Spleen (tissue), 11 donors: ENCODE data around the gene CSH2. TPM values are rescaled to one million over a fixed set of nuclear protein-coding genes. Genes with fewer than 3 reads are reported as not detected.
A peak's percentile ranks its signal among the peaks of the same experiment; 100 is the strongest.

Source experiments
- DNase-seq: peaks from one replicate; pipeline ENCODE4 v3.0.0-alpha.2; 2020
- H3K27ac ChIP-seq, 8 donors: fragments of 200-600 bp; sonication (generic) in 7 of 8; 1 replicate in 4 of 8; 2 replicates in 4 of 8; pipeline versions ENCODE4 v1.5.0 to v1.8.0; 2016 to 2021; ENCODE audit warnings: inconsistent platforms in 4 of 8, mild to moderate bottlenecking in 4 of 8, moderate library complexity in 1 of 8
- H3K27me3 ChIP-seq, 7 donors: fragments of 200-600 bp; sonication (generic) in 6 of 7; replicated peaks in 1 of 7; 1 replicate in 4 of 7; 2 replicates in 3 of 7; pipeline versions ENCODE4 v1.5.0 to v1.8.0; 2016 to 2021; ENCODE audit warnings: inconsistent platforms in 3 of 7, mild to moderate bottlenecking in 1 of 7
- H3K36me3 ChIP-seq, 6 donors: fragments of 200-600 bp; sonication (generic) in 5 of 6; 1 replicate in 4 of 6; 2 replicates in 2 of 6; pipeline versions ENCODE4 v1.5.0 to v1.8.0; 2016 to 2021; ENCODE audit warnings: inconsistent platforms in 2 of 6
- H3K4me1 ChIP-seq, 6 donors: fragments of 200-600 bp; sonication (generic) in 5 of 6; 1 replicate in 3 of 6; 2 replicates in 3 of 6; pipeline versions ENCODE4 v1.5.0 to v1.8.0; 2016 to 2021; ENCODE audit warnings: inconsistent platforms in 3 of 6
- H3K4me3 ChIP-seq, 8 donors: fragments of 200-600 bp; sonication (generic) in 7 of 8; 1 replicate in 4 of 8; 2 replicates in 4 of 8; pipeline versions ENCODE4 v1.5.0 to v1.8.0; 2016 to 2021; ENCODE audit warnings: inconsistent platforms in 4 of 8, mild to moderate bottlenecking in 4 of 8, moderate library complexity in 2 of 8
- H3K9me3 ChIP-seq, 8 donors: fragments of 200-600 bp; sonication (generic) in 7 of 8; 1 replicate in 4 of 8; 2 replicates in 4 of 8; pipeline versions ENCODE4 v1.5.0 to v1.8.0; 2016 to 2021; ENCODE audit warnings: inconsistent platforms in 4 of 8
- CTCF ChIP-seq, 11 experiments: fragments of 200-600 bp in 7 of 11; fragments of 450-650 bp in 4 of 11; sonication (generic) in 4 of 11; IDR thresholded peaks in 8 of 11; conservative IDR thresholded peaks in 3 of 11; 1 replicate in 7 of 11; 2 replicates in 4 of 11; pipeline versions ENCODE4 v1.4.0 to v1.8.0; 2016 to 2021; ENCODE audit warnings: antibody characterized with exemption in 11 of 11, inconsistent platforms in 4 of 11, mild to moderate bottlenecking in 1 of 11
- POLR2A ChIP-seq, 3 donors: fragments of 450-650 bp; IDR thresholded peaks; one replicate each; pipeline ENCODE4 v1.5.1; 2017; ENCODE audit warnings: antibody characterized with exemption in 3 of 3, mild to moderate bottlenecking in 1 of 3
- POLR2AphosphoS5 ChIP-seq, 3 donors: sonication (generic); formaldehyde crosslinking; IDR thresholded peaks; one replicate each; pipeline ENCODE4 v1.5.1; 2017; ENCODE audit warnings: antibody characterized with exemption in 3 of 3
- WGBS, 5 donors: extraction: QIAGEN DNeasy Blood & Tissue Kit in 3 of 5; methylation state at CpG; one replicate each; pipeline versions ENCODE4 v1.1.5 to v1.1.7; 2013 to 2018; 5-methylcytosine and 5-hydroxymethylcytosine counted together
- intact Hi-C: fragments of 100-400 bp; cut with DNase I; formaldehyde crosslinking; loops from one replicate; pipeline ENCODE4 v1.15.0; 2023; ENCODE audit warnings: low total_unique reads
- polyA plus RNA-seq, 3 donors: library from polyadenylated mRNA; stranded (reverse); fragments of 200-250 nt; gene quantifications; one replicate each; pipeline ENCODE4 v1.2.1, GENCODE V29; 2013
- total RNA-seq, 7 donors: library from RNA; depleted of rRNA in 3 of 7; stranded (reverse); fragments of >200 nt in 3 of 7; fragmentation: NEBNext Ultra II Directional in 4 of 7; extraction: Animal tissue kit (Norgen Biotek cat#: 25700) in 4 of 7; gene quantifications; one replicate each; pipeline versions ENCODE4 v1.1.0 to v1.2.1, GENCODE V29; 2016 to 2021
- donor health status: healthy with polysubstance abuse.
- donor health status: DM: no; HTN: no; CAD: no; lungs with moderate emphysema.
- donor health status: DM: no; HTN: no; CAD: no.
- donor health status: Bipolar disorder and iron deficiency.
- donor health status: healthy.
- donor health status: DM: no; HTN: no; CAD: no.
- donor health status: DM: yes; HTN: yes; CAD: no.

CSH2 gene
- total and polyA plus RNA-seq, 10 donors: not detected

GRCh38 chr17:63827801-63828221 lies 45.7 kb downstream of the CSH2 start:
- WGBS, 5 donors: 1 to 4% (median 3%) methylated on average over 19 of the region's 19 CpGs
- Histone ChIP-seq H3K36me3 (peaks cover 0 to 75% (median 66%) of the 10 kb centered on the region in 6 donors), H3K27ac (peak overlapping the region; percentile 88 to 94 (median 94)), H3K27me3 (no peaks in the 10 kb centered on the region), H3K4me3 (peak overlapping the region; percentile 85 to 98 (median 92)), H3K4me1 (peaks cover 25 to 92% (median 56%) of the 10 kb centered on the region in 6 donors), H3K9me3 (no peaks in the 10 kb centered on the region)
- intact Hi-C loops: loop anchor here (10.0 kb wide), 2 partner anchors 53 to 133 kb away; partner anchors contain the start of genes CCDC47 and DDX42
- TF ChIP-seq POLR2A (IDR thresholded peaks at IDR 0.05): no peak
- no peak for TF ChIP-seq POLR2AphosphoS5 (IDR thresholded peaks at IDR 0.05)
- TF ChIP-seq CTCF (IDR thresholded peaks at IDR 0.05 in 8 of 11, conservative IDR thresholded peaks at IDR 0.05 in 3 of 11): no peak
- DNase-seq: no peak

GRCh38 chr17:63827002-63827800 lies 46.3 kb downstream of the CSH2 start, which contains the start of the genes FTSJ3 and PSMC5:
Gene FTSJ3 (minus strand): TSS chr17:63827663. CDS start chr17:63826902, 761 bp downstream.
Gene PSMC5 (plus strand): TSS chr17:63827431. CDS start chr17:63827491, 60 bp downstream.
- TF ChIP-seq POLR2A (IDR thresholded peaks at IDR 0.05): peak; percentile 20 to 76 (median 54)
- peak; percentile 97 to 99 (median 98) for TF ChIP-seq POLR2AphosphoS5 (IDR thresholded peaks at IDR 0.05)
- TF ChIP-seq CTCF (IDR thresholded peaks at IDR 0.05 in 8 of 11, conservative IDR thresholded peaks at IDR 0.05 in 3 of 11): peak in 9 of 11 experiments; percentile 34 to 71 (median 64)
- peak within 1 kb of the TSS; percentile 88 to 94 (median 94) for H3K27ac ChIP-seq
- H3K4me3 ChIP-seq: peak within 1 kb of the TSS; percentile 85 to 98 (median 92)
- 0% methylated on average over 56 to 58 of the region's 58 CpGs for WGBS, 5 donors
- H3K36me3 ChIP-seq: peaks cover 0 to 75% (median 66%) of the 10 kb centered on the region in 6 donors
- no peaks in the 10 kb centered on the region for H3K27me3 ChIP-seq
- H3K9me3 ChIP-seq: no peaks in the 10 kb centered on the region
- peaks cover 25 to 92% (median 62%) of the 10 kb centered on the region in 6 donors for H3K4me1 ChIP-seq
- DNase-seq: peak; percentile 99
- intact Hi-C loops: loop anchor here (10.0 kb wide), 2 partner anchors 52 to 132 kb away; partner anchors contain the start of genes CCDC47 and DDX42

- Histone ChIP-seq H3K27ac (peak overlapping the region; percentile 88 to 94 (median 94)), H3K4me3 (peak overlapping the region; percentile 85 to 98 (median 92)), H3K4me1 (peaks cover 25 to 92% (median 58%) of the 10 kb centered on the region in 6 donors), H3K36me3 (peaks cover 0 to 75% (median 65%) of the 10 kb centered on the region in 6 donors), H3K27me3 (no peaks in the 10 kb centered on the region), H3K9me3 (no peaks in the 10 kb centered on the region)
- TF ChIP-seq POLR2AphosphoS5 (IDR thresholded peaks at IDR 0.05) (no peak), CTCF (IDR thresholded peaks at IDR 0.05 in 8 of 11, conservative IDR thresholded peaks at IDR 0.05 in 3 of 11) (no peak), POLR2A (IDR thresholded peaks at IDR 0.05) (no peak)
- no peak for DNase-seq
- intact Hi-C loops: loop anchor here (10.0 kb wide), 2 partner anchors 52 to 132 kb away; partner anchors contain the start of genes CCDC47 and DDX42
- 1 to 2% (median 1%) methylated on average over 27 to 31 of the region's 31 CpGs for WGBS, 5 donors
These were observed 46.9 kb downstream of the CSH2 start for GRCh38 chr17:63826468-63827001.
